HL-60 (cell line): ENCODE measurements around the gene TACC2.
"Not testable (repeated sequence)": the region's sequence is repeated elsewhere in the genome, so short reads cannot be mapped to it uniquely, and the experiment has no call there.

ENCODE experiments used
- GABPA ChIP-seq: IDR thresholded peaks from 2 replicates; pipeline ENCODE4 v1.6.1; 2012; ENCODE audit warnings: low read depth
- POLR2AphosphoS5 ChIP-seq: IDR thresholded peaks from 2 replicates; pipeline ENCODE4 v1.6.1; 2012; ENCODE audit warnings: low read depth
- TF ChIP-seq, protein P1 (sequence below): IDR thresholded peaks from one replicate; pipeline ENCODE4 v1.5.1; 2011; ENCODE audit warnings: low read length, control low read depth, inconsistent platforms; ENCODE audit not compliant: insufficient read depth

DNA sequence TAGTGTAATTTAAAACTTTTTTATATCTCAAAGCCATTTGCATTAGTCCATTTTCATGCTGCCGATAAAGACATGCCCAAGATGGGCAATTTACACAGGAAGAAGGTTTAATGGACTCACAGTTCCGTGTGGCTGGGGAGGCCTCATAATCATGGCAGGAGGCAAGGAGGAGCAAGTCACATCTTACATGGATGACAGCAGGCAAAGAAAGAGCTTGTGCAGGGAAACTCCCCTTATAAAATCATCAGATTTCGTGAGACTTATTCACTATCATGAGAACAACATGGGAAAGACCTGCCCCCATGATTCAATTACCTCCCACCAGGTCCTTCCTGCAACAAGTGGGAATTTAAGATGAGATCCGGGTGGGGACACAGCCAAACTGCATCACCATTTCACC lies 2.8 kb downstream of the TACC2 start:
- TF ChIP-seq, protein P1, sequence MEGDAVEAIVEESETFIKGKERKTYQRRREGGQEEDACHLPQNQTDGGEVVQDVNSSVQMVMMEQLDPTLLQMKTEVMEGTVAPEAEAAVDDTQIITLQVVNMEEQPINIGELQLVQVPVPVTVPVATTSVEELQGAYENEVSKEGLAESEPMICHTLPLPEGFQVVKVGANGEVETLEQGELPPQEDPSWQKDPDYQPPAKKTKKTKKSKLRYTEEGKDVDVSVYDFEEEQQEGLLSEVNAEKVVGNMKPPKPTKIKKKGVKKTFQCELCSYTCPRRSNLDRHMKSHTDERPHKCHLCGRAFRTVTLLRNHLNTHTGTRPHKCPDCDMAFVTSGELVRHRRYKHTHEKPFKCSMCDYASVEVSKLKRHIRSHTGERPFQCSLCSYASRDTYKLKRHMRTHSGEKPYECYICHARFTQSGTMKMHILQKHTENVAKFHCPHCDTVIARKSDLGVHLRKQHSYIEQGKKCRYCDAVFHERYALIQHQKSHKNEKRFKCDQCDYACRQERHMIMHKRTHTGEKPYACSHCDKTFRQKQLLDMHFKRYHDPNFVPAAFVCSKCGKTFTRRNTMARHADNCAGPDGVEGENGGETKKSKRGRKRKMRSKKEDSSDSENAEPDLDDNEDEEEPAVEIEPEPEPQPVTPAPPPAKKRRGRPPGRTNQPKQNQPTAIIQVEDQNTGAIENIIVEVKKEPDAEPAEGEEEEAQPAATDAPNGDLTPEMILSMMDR: not testable (repeated sequence)
- not testable (repeated sequence) for TF ChIP-seq POLR2AphosphoS5, GABPA
